Fibroblast of mammary gland (primary cell): Measurements from ENCODE around the gene FNTB.
"Not testable (repeated sequence)": the region's sequence is repeated elsewhere in the genome, so short reads cannot be mapped to it uniquely, and the experiment has no call there.

Source experiments
- DNase-seq: peaks from one replicate; pipeline ENCODE4 v3.0.0-alpha.2; 2010; ENCODE audit warnings: low read depth
- H3K4me3 ChIP-seq: 2 replicates; pipeline ENCODE4 v1.5.1; 2011; ENCODE audit warnings: low read depth, mild to moderate bottlenecking, low read length, moderate library complexity; ENCODE audit not compliant: control insufficient read depth
- CTCF ChIP-seq: conservative IDR thresholded peaks from 2 replicates; pipeline ENCODE4 v1.5.1; 2011; ENCODE audit warnings: low read depth, low read length, inconsistent platforms; ENCODE audit not compliant: control insufficient read depth, insufficient read depth

The FNTB gene

GRCh38 chr14:65080960-65081747 lies 94.5 kb downstream of the FNTB start:
- no peak overlapping the region for H3K4me3 ChIP-seq
- peak; percentile 24 for DNase-seq
- TF ChIP-seq CTCF: no peak

- DNase-seq: no peak
- TF ChIP-seq CTCF: no peak
- H3K4me3 ChIP-seq: no peak overlapping the region
Observed at GRCh38 chr14:65082930-65083329, 96.2 kb downstream of the FNTB start.

GRCh38 chr14:65084554-65085505 lies 98.1 kb downstream of the FNTB start:
- TF ChIP-seq CTCF: no peak
- no peak for DNase-seq
- no peak overlapping the region for H3K4me3 ChIP-seq

GRCh38 chr14:65086686-65087085 lies 100.0 kb downstream of the FNTB start:
- DNase-seq, H3K4me3 ChIP-seq: not testable (repeated sequence)

GRCh38 chr14:65087835-65088234 lies 101.1 kb downstream of the FNTB start:
- not testable (repeated sequence) for H3K4me3 ChIP-seq, DNase-seq

- H3K4me3 ChIP-seq: no peak overlapping the region
- no peak for DNase-seq
- no peak for TF ChIP-seq CTCF
Observed at GRCh38 chr14:65092349-65092748, 105.7 kb downstream of the FNTB start.

- DNase-seq: peak; percentile 78
- no peak overlapping the region for H3K4me3 ChIP-seq
- no peak for TF ChIP-seq CTCF
Observed at GRCh38 chr14:65095633-65096205, 109.0 kb downstream of the FNTB start.
